AG09309 (cell line): ENCODE data around the gene FOXN3.

Experiments
- DNase-seq: peaks from one replicate; pipeline ENCODE4 v3.0.0-alpha.2; 2010; ENCODE audit warnings: low read depth
- H3K4me3 ChIP-seq: 2 replicates; pipeline ENCODE4 v1.5.1; 2011; ENCODE audit warnings: mild to moderate bottlenecking, low read depth, low read length, moderate library complexity; ENCODE audit not compliant: control insufficient read depth
- TF ChIP-seq, protein P1 (sequence below): IDR thresholded peaks from 2 replicates; pipeline ENCODE4 v1.5.1; 2011; ENCODE audit warnings: mild to moderate bottlenecking, low read depth, low read length, inconsistent platforms; ENCODE audit not compliant: insufficient read depth, control insufficient read depth; ENCODE audit errors: missing control alignments

FOXN3 gene

DNA sequence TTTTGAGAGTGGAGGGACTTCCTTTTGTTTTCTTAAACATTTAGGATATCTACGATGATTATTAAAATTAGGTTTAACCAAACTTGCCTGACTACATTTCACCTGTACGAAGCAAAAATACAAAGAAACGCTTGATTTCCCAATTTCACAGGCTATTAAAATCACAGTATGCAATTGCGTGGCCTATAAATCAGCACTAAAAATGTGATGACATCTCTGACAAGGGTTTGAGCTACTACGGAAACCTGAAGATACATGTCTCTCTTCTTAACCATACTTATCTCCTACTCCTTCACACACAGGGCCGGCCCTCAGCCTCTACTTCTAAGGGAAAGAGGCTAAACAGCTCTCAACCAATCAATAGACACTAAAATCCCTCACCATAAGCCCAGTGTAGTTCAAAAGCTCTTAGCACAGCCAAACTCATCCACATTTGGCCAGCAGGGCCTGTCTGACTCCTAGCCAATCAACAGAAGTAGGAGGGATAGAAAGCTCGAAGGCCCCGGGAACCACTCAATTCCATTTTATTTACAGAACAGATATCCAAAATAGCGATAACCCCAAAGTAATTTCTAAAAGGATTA is 137.3 kb downstream of the FOXN3 start:
- DNase-seq = no peak
- H3K4me3 ChIP-seq = no peak overlapping the region
- TF ChIP-seq, protein P1, sequence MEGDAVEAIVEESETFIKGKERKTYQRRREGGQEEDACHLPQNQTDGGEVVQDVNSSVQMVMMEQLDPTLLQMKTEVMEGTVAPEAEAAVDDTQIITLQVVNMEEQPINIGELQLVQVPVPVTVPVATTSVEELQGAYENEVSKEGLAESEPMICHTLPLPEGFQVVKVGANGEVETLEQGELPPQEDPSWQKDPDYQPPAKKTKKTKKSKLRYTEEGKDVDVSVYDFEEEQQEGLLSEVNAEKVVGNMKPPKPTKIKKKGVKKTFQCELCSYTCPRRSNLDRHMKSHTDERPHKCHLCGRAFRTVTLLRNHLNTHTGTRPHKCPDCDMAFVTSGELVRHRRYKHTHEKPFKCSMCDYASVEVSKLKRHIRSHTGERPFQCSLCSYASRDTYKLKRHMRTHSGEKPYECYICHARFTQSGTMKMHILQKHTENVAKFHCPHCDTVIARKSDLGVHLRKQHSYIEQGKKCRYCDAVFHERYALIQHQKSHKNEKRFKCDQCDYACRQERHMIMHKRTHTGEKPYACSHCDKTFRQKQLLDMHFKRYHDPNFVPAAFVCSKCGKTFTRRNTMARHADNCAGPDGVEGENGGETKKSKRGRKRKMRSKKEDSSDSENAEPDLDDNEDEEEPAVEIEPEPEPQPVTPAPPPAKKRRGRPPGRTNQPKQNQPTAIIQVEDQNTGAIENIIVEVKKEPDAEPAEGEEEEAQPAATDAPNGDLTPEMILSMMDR = no peak

DNA sequence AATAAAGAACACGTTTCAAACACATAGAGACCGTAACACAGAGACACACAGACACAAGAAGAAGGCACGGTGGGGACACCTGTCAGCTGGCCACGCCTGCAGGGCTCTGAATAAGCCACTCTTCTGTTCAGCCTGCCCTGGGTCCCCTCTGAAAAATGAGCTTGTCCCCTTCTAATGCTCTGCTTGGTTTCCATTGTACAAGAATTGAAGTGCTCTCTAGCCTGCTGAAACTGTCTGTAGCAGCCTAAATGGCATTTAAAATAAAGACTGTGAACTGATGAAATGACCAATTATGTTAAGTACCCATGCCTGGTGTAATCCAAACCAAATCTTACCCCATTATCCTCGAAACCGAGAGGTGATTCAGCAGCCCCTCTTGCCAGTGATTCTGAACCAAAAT is 139.8 kb downstream of the FOXN3 start:
- TF ChIP-seq, protein P1 = no peak
- no peak overlapping the region for H3K4me3 ChIP-seq
- no peak for DNase-seq

DNA sequence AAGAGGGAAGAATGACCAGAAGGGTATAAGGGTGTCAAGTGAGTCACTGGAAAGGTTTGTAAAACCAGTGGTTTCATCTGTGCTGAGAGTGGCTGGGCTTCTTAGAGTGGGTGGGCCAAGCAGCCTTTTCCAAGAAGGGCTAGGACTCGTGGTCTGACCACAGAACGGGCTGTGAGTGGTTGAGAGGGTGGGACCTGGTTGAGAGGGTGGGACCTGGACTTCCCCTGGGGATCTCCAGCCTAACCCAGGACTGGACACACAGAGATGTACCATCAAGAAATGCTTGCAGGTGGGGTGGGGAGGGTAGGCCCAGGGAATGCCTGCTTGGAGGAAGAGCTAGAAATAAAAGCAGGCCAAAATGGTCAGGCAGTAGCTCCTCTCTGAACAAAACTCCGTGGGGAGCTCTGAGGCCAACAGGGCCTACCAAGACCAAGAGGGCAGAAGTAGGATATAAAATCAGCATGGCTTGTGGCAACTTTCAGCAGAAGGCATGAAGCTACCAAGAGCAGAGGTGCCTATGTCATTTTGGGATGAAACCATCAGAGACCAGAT is 140.5 kb downstream of the FOXN3 start:
- TF ChIP-seq, protein P1 = no peak
- H3K4me3 ChIP-seq = no peak overlapping the region
- DNase-seq = no peak

DNA sequence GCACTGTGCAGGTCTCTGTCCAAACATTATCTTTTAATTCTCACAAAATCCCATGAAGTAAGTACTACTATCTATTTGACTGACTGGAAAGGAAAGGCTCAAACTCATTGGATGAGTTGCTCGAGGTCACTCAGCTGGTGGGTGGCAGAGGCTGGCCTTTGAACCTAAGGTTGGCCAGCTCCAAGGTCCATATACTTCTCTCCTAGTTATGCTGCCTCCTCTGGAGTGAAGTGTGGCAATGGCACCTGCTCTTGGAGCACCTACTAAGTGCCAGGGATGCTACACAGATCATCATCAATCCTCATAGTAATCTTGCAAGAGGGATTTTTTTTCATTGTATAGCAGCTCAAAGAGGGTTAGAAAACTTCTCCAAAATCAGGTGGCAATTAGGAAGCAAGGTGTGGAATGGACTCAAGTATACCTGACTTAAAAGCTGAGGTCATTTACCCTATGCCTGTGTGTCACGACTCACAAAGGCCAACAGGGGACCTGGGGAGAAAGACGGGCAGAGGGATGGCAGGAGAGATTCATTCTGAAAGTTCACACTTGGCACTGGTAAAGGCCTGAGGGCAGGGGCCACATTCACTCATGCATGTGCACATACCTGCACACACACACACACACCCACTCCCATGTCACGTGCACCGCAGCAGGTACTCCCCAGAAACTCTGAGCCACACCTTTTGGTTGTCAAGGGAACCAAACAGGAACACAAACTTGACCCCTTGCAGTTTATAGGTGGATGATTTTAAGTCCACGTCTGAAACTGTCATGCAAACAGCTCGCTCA is 146.4 kb downstream of the FOXN3 start:
- no peak for DNase-seq
- H3K4me3 ChIP-seq = no peak overlapping the region
- TF ChIP-seq, protein P1 = no peak

DNA sequence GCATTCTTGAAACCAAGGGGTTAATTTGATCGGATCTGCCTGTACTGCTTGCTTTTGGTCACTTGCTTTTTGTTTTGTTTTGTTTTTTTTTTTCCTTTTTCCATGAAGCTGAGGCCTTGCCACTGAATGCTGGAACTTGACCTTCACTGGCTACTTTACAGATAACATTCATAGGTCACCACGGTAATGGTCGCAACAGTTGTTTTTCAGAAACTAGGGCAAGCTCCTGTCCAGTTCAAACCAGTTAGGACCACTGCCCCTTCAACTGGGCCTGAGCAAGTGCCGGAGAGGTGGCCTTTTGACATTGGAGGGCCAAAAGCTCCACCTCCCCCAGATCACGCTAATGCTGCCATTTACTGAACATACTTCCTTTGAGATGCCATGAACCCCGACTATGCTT is 147.6 kb downstream of the FOXN3 start:
- no peak overlapping the region for H3K4me3 ChIP-seq
- TF ChIP-seq, protein P1 = no peak
- DNase-seq = no peak

DNA sequence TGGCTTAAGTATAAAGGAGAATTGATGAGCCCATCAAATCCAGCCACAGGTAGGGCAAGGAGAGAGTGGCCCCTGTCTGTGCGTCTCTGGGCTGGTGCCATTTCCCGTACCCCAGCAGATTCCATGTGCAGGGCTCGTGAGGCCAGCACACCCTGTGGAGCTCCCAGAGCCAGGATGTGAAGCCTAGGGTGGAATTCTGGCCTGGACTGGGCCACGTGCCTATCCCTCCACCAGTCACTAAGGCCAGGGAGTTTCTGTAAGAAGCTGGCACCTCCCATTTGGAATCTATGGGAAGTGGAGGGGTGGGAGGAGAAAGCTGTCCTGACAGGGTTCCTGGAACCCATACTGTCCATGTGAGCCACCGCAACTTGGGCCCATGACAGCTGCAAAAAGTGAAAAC is 148.5 kb downstream of the FOXN3 start:
- TF ChIP-seq, protein P1 = no peak
- no peak for DNase-seq
- no peak overlapping the region for H3K4me3 ChIP-seq

- no peak for DNase-seq
- H3K4me3 ChIP-seq = no peak overlapping the region
- TF ChIP-seq, protein P1 = no peak
Observed at GRCh38 chr14:89267656-89268055, 149.4 kb downstream of the FOXN3 start.
